ENCODE data around the gene GREB1L.
"Not testable (repeated sequence)": the region's sequence is repeated elsewhere in the genome, so short reads cannot be mapped to it uniquely, and the experiment has no call there.

The GREB1L gene

GRCh38 chr18:21306368-21306767 is 64.3 kb downstream of the GREB1L start:
- no peaks in the 10 kb centered on the region for H3K36me3 ChIP-seq (replicated peaks; ENCODE audit: low read depth, low read length)
- no peaks in the 10 kb centered on the region for H3K27me3 ChIP-seq (ENCODE audit: low read depth, low read length)
- H3K27ac ChIP-seq (ENCODE audit: low read length), result no peak overlapping the region
- H4K20me1 ChIP-seq (ENCODE audit: insufficient read depth, low read length), result no peaks in the 10 kb centered on the region
- no peaks in the 10 kb centered on the region for H3K79me2 ChIP-seq (ENCODE audit: low read length)
- no peak overlapping the region for H3K4me2 ChIP-seq (ENCODE audit: low read length)
- H2AFZ ChIP-seq (ENCODE audit: low read depth, low read length), result no peak overlapping the region
- H3K9me3 ChIP-seq (ENCODE audit: insufficient read depth, low read length), result no peaks in the 10 kb centered on the region
- no peak overlapping the region for H3K4me3 ChIP-seq (ENCODE audit: low read length)
- no peak overlapping the region for H3K9ac ChIP-seq (ENCODE audit: low read length)
- H3K4me1 ChIP-seq (ENCODE audit: low read length), result no peaks in the 10 kb centered on the region
- TF ChIP-seq EZH2phosphoT487 (IDR thresholded peaks at IDR 0.05; ENCODE audit: low read depth), result no peak
- no peak for TF ChIP-seq CTCF (IDR thresholded peaks at IDR 0.05; ENCODE audit: low read depth, low read length)

GRCh38 chr18:21307578-21307977 is 65.5 kb downstream of the GREB1L start:
- TF ChIP-seq CTCF (IDR thresholded peaks at IDR 0.05; ENCODE audit: low read depth, low read length) (no peak), EZH2phosphoT487 (IDR thresholded peaks at IDR 0.05; ENCODE audit: low read depth) (no peak)
- H3K4me1 ChIP-seq (ENCODE audit: low read length), result no peaks in the 10 kb centered on the region

GRCh38 chr18:21309248-21309647 is 67.2 kb downstream of the GREB1L start:
- Histone ChIP-seq H4K20me1 (ENCODE audit: insufficient read depth, low read length) (no peaks in the 10 kb centered on the region), H3K27me3 (ENCODE audit: low read depth, low read length) (no peaks in the 10 kb centered on the region), H3K9ac (ENCODE audit: low read length) (no peak overlapping the region), H3K79me2 (ENCODE audit: low read length) (no peaks in the 10 kb centered on the region), H2AFZ (ENCODE audit: low read depth, low read length) (no peak overlapping the region), H3K27ac (ENCODE audit: low read length) (no peak overlapping the region), H3K4me2 (ENCODE audit: low read length) (no peak overlapping the region), H3K4me1 (ENCODE audit: low read length) (peaks cover 4% of the 10 kb centered on the region), H3K36me3 (replicated peaks; ENCODE audit: low read depth, low read length) (no peaks in the 10 kb centered on the region), H3K4me3 (ENCODE audit: low read length) (no peak overlapping the region), H3K9me3 (ENCODE audit: insufficient read depth, low read length) (no peaks in the 10 kb centered on the region)
- TF ChIP-seq CTCF (IDR thresholded peaks at IDR 0.05; ENCODE audit: low read depth, low read length), result no peak
- TF ChIP-seq EZH2phosphoT487 (IDR thresholded peaks at IDR 0.05; ENCODE audit: low read depth), result no peak

More at GRCh38 chr18:21307578-21307977, 65.5 kb downstream of the GREB1L start:
- Histone ChIP-seq H2AFZ (ENCODE audit: low read depth, low read length) (no peak overlapping the region), H3K9me3 (ENCODE audit: insufficient read depth, low read length) (no peaks in the 10 kb centered on the region), H3K36me3 (replicated peaks; ENCODE audit: low read depth, low read length) (no peaks in the 10 kb centered on the region), H3K27me3 (ENCODE audit: low read depth, low read length) (no peaks in the 10 kb centered on the region), H3K79me2 (ENCODE audit: low read length) (no peaks in the 10 kb centered on the region), H3K27ac (ENCODE audit: low read length) (no peak overlapping the region), H3K4me2 (ENCODE audit: low read length) (no peak overlapping the region), H3K4me3 (ENCODE audit: low read length) (no peak overlapping the region), H4K20me1 (ENCODE audit: insufficient read depth, low read length) (no peaks in the 10 kb centered on the region), H3K9ac (ENCODE audit: low read length) (no peak overlapping the region)

- not testable (repeated sequence) for H3K27ac ChIP-seq (ENCODE audit: low read length); H3K4me2 ChIP-seq (ENCODE audit: low read length); H3K79me2 ChIP-seq (ENCODE audit: low read length); H3K36me3 ChIP-seq (replicated peaks; ENCODE audit: low read depth, low read length); H3K27me3 ChIP-seq (ENCODE audit: low read depth, low read length); H3K4me1 ChIP-seq (ENCODE audit: low read length); H3K9me3 ChIP-seq (ENCODE audit: insufficient read depth, low read length); H4K20me1 ChIP-seq (ENCODE audit: insufficient read depth, low read length); H3K4me3 ChIP-seq (ENCODE audit: low read length); H2AFZ ChIP-seq (ENCODE audit: low read depth, low read length); H3K9ac ChIP-seq (ENCODE audit: low read length)
Observed at GRCh38 chr18:21311980-21312379, 69.9 kb downstream of the GREB1L start.

GRCh38 chr18:21313576-21313975 is 71.5 kb downstream of the GREB1L start:
- Histone ChIP-seq H3K4me3 (ENCODE audit: low read length) (no peak overlapping the region), H3K9me3 (ENCODE audit: insufficient read depth, low read length) (no peaks in the 10 kb centered on the region), H3K36me3 (replicated peaks; ENCODE audit: low read depth, low read length) (no peaks in the 10 kb centered on the region), H2AFZ (ENCODE audit: low read depth, low read length) (no peak overlapping the region), H3K27ac (ENCODE audit: low read length) (no peak overlapping the region), H3K9ac (ENCODE audit: low read length) (no peak overlapping the region), H3K4me1 (ENCODE audit: low read length) (peaks cover 11% of the 10 kb centered on the region), H3K79me2 (ENCODE audit: low read length) (no peaks in the 10 kb centered on the region), H3K4me2 (ENCODE audit: low read length) (no peak overlapping the region), H4K20me1 (ENCODE audit: insufficient read depth, low read length) (no peaks in the 10 kb centered on the region), H3K27me3 (ENCODE audit: low read depth, low read length) (no peaks in the 10 kb centered on the region)
- TF ChIP-seq EZH2phosphoT487 (IDR thresholded peaks at IDR 0.05; ENCODE audit: low read depth), result no peak
- TF ChIP-seq CTCF (IDR thresholded peaks at IDR 0.05; ENCODE audit: low read depth, low read length), result no peak

Data from OCI-LY3 (cell line).